Loucy (cell line): ENCODE measurements around the gene RGR.

Source experiments
- H2AFZ ChIP-seq: fragments of 200-600 bp; sonication (generic); 2 replicates; pipeline ENCODE4 v1.6.0; 2016; ENCODE audit warnings: antibody characterized with exemption, mild to moderate bottlenecking, low read length, moderate library complexity
- H3F3A ChIP-seq: fragments of 200-600 bp; 2 replicates; pipeline ENCODE4 v1.6.0; 2016; ENCODE audit warnings: antibody characterized with exemption, low read depth, mild to moderate bottlenecking
- H3K27me3 ChIP-seq: fragments of 200-600 bp; sonication (generic); 2 replicates; pipeline ENCODE4 v1.6.1; 2014; ENCODE audit warnings: low read length, mild to moderate bottlenecking; ENCODE audit not compliant: insufficient read depth, poor library complexity, severe bottlenecking
- H3K36me3 ChIP-seq: fragments of 200-600 bp; sonication (generic); 2 replicates; pipeline ENCODE4 v1.6.1; 2016; ENCODE audit warnings: low read length; ENCODE audit not compliant: insufficient read depth
- H3K4me1 ChIP-seq: fragments of 200-600 bp; sonication (generic); 2 replicates; pipeline ENCODE4 v1.5.1; 2014; ENCODE audit warnings: low read length, mild to moderate bottlenecking; ENCODE audit not compliant: insufficient read depth, poor library complexity, severe bottlenecking
- H3K4me2 ChIP-seq: fragments of 200-600 bp; sonication (generic); 2 replicates; pipeline ENCODE4 v1.6.0; 2014; ENCODE audit warnings: antibody characterized with exemption, low read length, low read depth, mild to moderate bottlenecking; ENCODE audit not compliant: poor library complexity, severe bottlenecking
- H3K4me3 ChIP-seq: fragments of 200-600 bp; sonication (generic); 2 replicates; pipeline ENCODE4 v1.5.1; 2014; ENCODE audit warnings: low read length, mild to moderate bottlenecking, mixed read lengths; ENCODE audit not compliant: poor library complexity, severe bottlenecking
- H3K79me2 ChIP-seq: fragments of 200-600 bp; sonication (generic); 2 replicates; pipeline ENCODE4 v1.6.1; 2014; ENCODE audit warnings: low read length; ENCODE audit not compliant: insufficient read depth
- H3K9ac ChIP-seq: fragments of 200-600 bp; sonication (generic); 2 replicates; pipeline ENCODE4 v1.6.0; 2014; ENCODE audit warnings: mild to moderate bottlenecking, low read depth, low read length, moderate library complexity; ENCODE audit not compliant: poor library complexity, severe bottlenecking
- H3K9me2 ChIP-seq: fragments of 200-600 bp; sonication (generic); replicated peaks from 2 replicates; pipeline ENCODE4 v1.6.1; 2016; ENCODE audit warnings: low read depth, low read length, mixed read lengths
- H3K9me3 ChIP-seq: fragments of 200-600 bp; sonication (generic); 2 replicates; pipeline ENCODE4 v1.6.1; 2014; ENCODE audit warnings: mild to moderate bottlenecking, antibody characterized with exemption, low read length, low read depth; ENCODE audit not compliant: insufficient read depth
- H4K20me1 ChIP-seq: fragments of 200-600 bp; sonication (generic); 2 replicates; pipeline ENCODE4 v1.6.0; 2014; ENCODE audit warnings: antibody characterized with exemption, low read length, mild to moderate bottlenecking; ENCODE audit not compliant: insufficient read depth, poor library complexity, severe bottlenecking
- CTCF ChIP-seq: fragments of 200-600 bp; sonication (generic); conservative IDR thresholded peaks from 2 replicates; pipeline ENCODE4 v1.5.1; 2014; ENCODE audit warnings: mild to moderate bottlenecking, antibody characterized with exemption, low read length
- EZH2phosphoT487 ChIP-seq: fragments of 200-600 bp; IDR thresholded peaks from 2 replicates; pipeline ENCODE4 v1.6.1; 2018; ENCODE audit warnings: antibody characterized with exemption, mild to moderate bottlenecking, moderate library complexity, borderline replicate concordance

The RGR gene

GRCh38 chr10:84197643-84198042, 47.2 kb upstream of the RGR start:
- no peak overlapping the region for H3K4me2 ChIP-seq
- no peaks in the 10 kb centered on the region for H3K4me1 ChIP-seq
- no peak for TF ChIP-seq CTCF
- TF ChIP-seq EZH2phosphoT487 = no peak
- no peak overlapping the region for H2AFZ ChIP-seq
- no peak overlapping the region for H3K9ac ChIP-seq
- no peaks in the 10 kb centered on the region for H3K36me3 ChIP-seq
- no peaks in the 10 kb centered on the region for H4K20me1 ChIP-seq
- H3F3A ChIP-seq = no peaks in the 10 kb centered on the region
- no peak overlapping the region for H3K4me3 ChIP-seq
- H3K9me3 ChIP-seq = no peaks in the 10 kb centered on the region
- no peaks in the 10 kb centered on the region for H3K27me3 ChIP-seq
- H3K9me2 ChIP-seq = no peaks in the 10 kb centered on the region
- H3K79me2 ChIP-seq = no peaks in the 10 kb centered on the region

- Histone ChIP-seq H3K4me2 (no peak overlapping the region), H3F3A (no peaks in the 10 kb centered on the region), H3K4me3 (no peak overlapping the region), H3K4me1 (no peaks in the 10 kb centered on the region), H3K36me3 (no peaks in the 10 kb centered on the region), H3K9me2 (no peaks in the 10 kb centered on the region), H4K20me1 (no peaks in the 10 kb centered on the region), H3K9ac (no peak overlapping the region), H3K9me3 (no peaks in the 10 kb centered on the region), H3K27me3 (no peaks in the 10 kb centered on the region), H3K79me2 (no peaks in the 10 kb centered on the region), H2AFZ (no peak overlapping the region)
- TF ChIP-seq EZH2phosphoT487 = no peak
- TF ChIP-seq CTCF = no peak
These were observed 46.5 kb upstream of the RGR start for GRCh38 chr10:84198206-84198915.

DNA sequence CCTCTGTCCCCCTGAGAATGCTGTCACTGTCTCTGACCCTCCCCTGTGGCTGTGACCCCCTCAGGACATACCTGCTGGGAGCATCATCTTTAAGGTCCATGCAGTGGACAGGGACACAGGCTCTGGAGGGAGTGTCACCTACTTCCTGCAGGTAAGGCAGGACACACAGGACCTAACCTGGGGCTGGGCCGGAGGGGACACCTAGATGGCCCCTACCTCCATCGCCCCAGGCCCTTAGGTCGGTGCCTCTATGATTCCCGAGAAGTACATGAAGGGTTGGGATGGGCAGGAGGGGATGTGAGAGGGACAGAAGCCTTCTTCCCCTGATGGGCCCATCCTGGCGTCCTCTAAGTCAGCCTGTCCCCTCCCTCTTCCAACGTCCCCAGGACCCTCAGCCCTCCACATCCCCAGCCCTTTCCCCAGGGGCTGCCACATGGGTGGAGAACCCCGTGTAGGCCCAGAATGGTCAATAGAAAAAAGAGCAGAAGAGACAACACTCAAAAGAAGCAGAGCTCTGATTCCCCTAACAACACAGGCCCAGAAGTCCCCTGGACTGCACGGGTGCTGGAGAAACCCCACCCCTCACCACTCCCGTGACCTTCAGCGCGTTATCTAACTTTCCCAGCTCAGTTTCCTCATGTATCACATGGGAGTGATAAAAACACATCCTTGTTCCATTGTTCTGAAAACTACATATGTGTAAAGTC, 44.2 kb upstream of the RGR start:
- Histone ChIP-seq H3K9me3 (no peaks in the 10 kb centered on the region), H3K4me1 (no peaks in the 10 kb centered on the region), H3K4me3 (no peak overlapping the region), H3K36me3 (no peaks in the 10 kb centered on the region), H2AFZ (no peak overlapping the region), H3K9ac (no peak overlapping the region), H3K4me2 (no peak overlapping the region), H3K27me3 (no peaks in the 10 kb centered on the region), H3K9me2 (no peaks in the 10 kb centered on the region), H4K20me1 (no peaks in the 10 kb centered on the region), H3F3A (no peaks in the 10 kb centered on the region), H3K79me2 (no peaks in the 10 kb centered on the region)
- TF ChIP-seq EZH2phosphoT487 (no peak), CTCF (no peak)
